OCI-LY3 (cell line): Measurements from ENCODE around the gene KCNIP4.

Experiments
- H2AFZ ChIP-seq: fragments of 200-600, 300-600 bp; shearing (Covaris generic); 2 replicates; pipeline ENCODE4 v1.6.0; 2014; ENCODE audit warnings: antibody characterized with exemption, low read depth, low read length
- H3K27ac ChIP-seq: fragments of 200-600, 300-600 bp; sonication (generic); 2 replicates; pipeline ENCODE4 v1.5.1; 2014; ENCODE audit warnings: mild to moderate bottlenecking, low read length, moderate library complexity, mixed read lengths
- H3K27me3 ChIP-seq: fragments of 200-600, 300-600 bp; sonication (generic); 2 replicates; pipeline ENCODE4 v1.6.1; 2014; ENCODE audit warnings: low read depth, low read length, mixed read lengths
- H3K36me3 ChIP-seq: fragments of 200-600, 300-600 bp; sonication (generic); replicated peaks from 2 replicates; pipeline ENCODE3; 2014; ENCODE audit warnings: low read depth, low read length, mixed read lengths
- H3K4me1 ChIP-seq: fragments of 300-600, 200-600 bp; sonication (generic); 2 replicates; pipeline ENCODE4 v1.6.1; 2014; ENCODE audit warnings: low read length, mixed read lengths
- H3K4me2 ChIP-seq: fragments of 200-600, 300-600 bp; sonication (generic); 2 replicates; pipeline ENCODE4 v1.6.1; 2014; ENCODE audit warnings: low read length, mixed read lengths
- H3K4me3 ChIP-seq: fragments of 300-600, 200-600 bp; sonication (generic); 2 replicates; pipeline ENCODE4 v1.5.1; 2014; ENCODE audit warnings: antibody characterized with exemption, mild to moderate bottlenecking, low read length, moderate library complexity
- H3K79me2 ChIP-seq: fragments of 300-600, 200-600 bp; shearing (Covaris generic); 2 replicates; pipeline ENCODE4 v1.6.1; 2014; ENCODE audit warnings: mild to moderate bottlenecking, low read length, mixed read lengths
- H3K9ac ChIP-seq: fragments of 300-600, 200-600 bp; shearing (Covaris generic); 2 replicates; pipeline ENCODE4 v1.6.0; 2014; ENCODE audit warnings: mild to moderate bottlenecking, low read length, moderate library complexity
- H3K9me3 ChIP-seq: fragments of 200-600, 300-600 bp; shearing (Covaris generic); 2 replicates; pipeline ENCODE4 v1.6.1; 2014; ENCODE audit warnings: low read length, mixed read lengths; ENCODE audit not compliant: insufficient read depth
- H4K20me1 ChIP-seq: fragments of 200-600, 300-600 bp; sonication (generic); 2 replicates; pipeline ENCODE4 v1.6.1; 2016; ENCODE audit warnings: low read length, mixed read lengths; ENCODE audit not compliant: insufficient read depth
- CTCF ChIP-seq: fragments of 200-600, 300-600 bp; sonication (generic); IDR thresholded peaks from 2 replicates; pipeline ENCODE4 v1.5.1; 2014; ENCODE audit warnings: antibody characterized with exemption, low read length, low read depth
- EZH2phosphoT487 ChIP-seq: fragments of 200-600 bp; shearing (Covaris generic); IDR thresholded peaks from 2 replicates; pipeline ENCODE4 v1.6.1; 2018; ENCODE audit warnings: antibody characterized with exemption, mixed run types, low read depth

The KCNIP4 gene

GRCh38 chr4:20883677-20884076 lies 1064.9 kb downstream of the KCNIP4 start:
- Histone ChIP-seq H2AFZ (no peak overlapping the region), H3K4me2 (no peak overlapping the region), H3K9me3 (no peaks in the 10 kb centered on the region), H3K27me3 (no peaks in the 10 kb centered on the region), H3K4me3 (no peak overlapping the region), H3K4me1 (no peaks in the 10 kb centered on the region), H3K79me2 (no peaks in the 10 kb centered on the region), H3K36me3 (no peaks in the 10 kb centered on the region), H4K20me1 (no peaks in the 10 kb centered on the region; the same call in 1 of the 2 replicates), H3K9ac (no peak overlapping the region), H3K27ac (no peak overlapping the region)
- TF ChIP-seq EZH2phosphoT487 (no peak), CTCF (no peak)

- no peak overlapping the region for H3K4me3 ChIP-seq
- no peaks in the 10 kb centered on the region for H3K27me3 ChIP-seq
- TF ChIP-seq CTCF (no peak), EZH2phosphoT487 (no peak)
- no peaks in the 10 kb centered on the region; the same call in 1 of the 2 replicates for H4K20me1 ChIP-seq
- no peaks in the 10 kb centered on the region for H3K9me3 ChIP-seq
- H3K4me1 ChIP-seq, result no peaks in the 10 kb centered on the region
- no peak overlapping the region for H3K4me2 ChIP-seq
- no peaks in the 10 kb centered on the region for H3K79me2 ChIP-seq
- no peak overlapping the region for H2AFZ ChIP-seq
- no peak overlapping the region for H3K27ac ChIP-seq
- H3K9ac ChIP-seq, result no peak overlapping the region
- no peaks in the 10 kb centered on the region for H3K36me3 ChIP-seq
These were observed 1065.3 kb downstream of the KCNIP4 start for GRCh38 chr4:20883231-20883630.

GRCh38 chr4:20882500-20882899 lies 1066.1 kb downstream of the KCNIP4 start:
- Histone ChIP-seq H3K4me1 (no peaks in the 10 kb centered on the region), H4K20me1 (no peaks in the 10 kb centered on the region; the same call in 1 of the 2 replicates), H2AFZ (no peak overlapping the region), H3K4me2 (no peak overlapping the region), H3K27me3 (no peaks in the 10 kb centered on the region), H3K9ac (no peak overlapping the region), H3K36me3 (no peaks in the 10 kb centered on the region), H3K27ac (no peak overlapping the region), H3K79me2 (no peaks in the 10 kb centered on the region), H3K9me3 (no peaks in the 10 kb centered on the region), H3K4me3 (no peak overlapping the region)
- TF ChIP-seq EZH2phosphoT487, result no peak
- no peak for TF ChIP-seq CTCF

- Histone ChIP-seq H3K27ac (no peak overlapping the region), H3K4me2 (no peak overlapping the region), H3K27me3 (no peaks in the 10 kb centered on the region), H3K4me1 (no peaks in the 10 kb centered on the region), H2AFZ (no peak overlapping the region), H3K36me3 (no peaks in the 10 kb centered on the region), H3K9ac (no peak overlapping the region), H3K79me2 (no peaks in the 10 kb centered on the region), H3K4me3 (no peak overlapping the region), H3K9me3 (no peaks in the 10 kb centered on the region), H4K20me1 (no peaks in the 10 kb centered on the region; the same call in 1 of the 2 replicates)
- TF ChIP-seq EZH2phosphoT487, result no peak
- TF ChIP-seq CTCF, result no peak
These were observed 1066.9 kb downstream of the KCNIP4 start for GRCh38 chr4:20881658-20882057.
